Hematopoietic multipotent progenitor cell treated with erythropoietin and hydrocortisone succinate and interleukin-3 and kit ligand, for 8 days (in vitro differentiated cells): Measurements from ENCODE around the gene WSCD2.
"Not testable (repeated sequence)": the region's sequence is repeated elsewhere in the genome, so short reads cannot be mapped to it uniquely, and the experiment has no call there.

Experiments used
- DNase-seq: peaks from one replicate; pipeline ENCODE4 v3.0.0-alpha.2; 2015

WSCD2 gene

DNA sequence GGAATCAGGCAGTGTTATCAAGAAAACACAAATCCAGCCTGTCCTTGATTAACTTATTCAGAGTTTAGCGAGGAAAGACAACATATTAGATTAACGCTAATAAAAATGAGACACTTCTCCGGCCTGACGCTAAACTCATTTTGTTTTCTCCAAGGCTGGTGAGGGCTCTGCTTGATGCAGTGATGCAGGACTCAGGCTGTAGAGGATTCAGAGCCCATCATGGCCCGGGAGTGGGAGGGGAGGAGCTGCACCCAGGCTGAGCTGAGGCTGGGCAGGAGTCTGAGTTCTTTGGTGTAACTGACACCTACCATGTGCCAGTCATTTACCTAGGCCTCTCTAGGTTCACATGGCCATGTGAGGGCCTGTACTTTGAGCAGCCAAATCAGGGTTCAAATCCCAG, 70.0 kb downstream of the WSCD2 start:
- no peak for DNase-seq

DNA sequence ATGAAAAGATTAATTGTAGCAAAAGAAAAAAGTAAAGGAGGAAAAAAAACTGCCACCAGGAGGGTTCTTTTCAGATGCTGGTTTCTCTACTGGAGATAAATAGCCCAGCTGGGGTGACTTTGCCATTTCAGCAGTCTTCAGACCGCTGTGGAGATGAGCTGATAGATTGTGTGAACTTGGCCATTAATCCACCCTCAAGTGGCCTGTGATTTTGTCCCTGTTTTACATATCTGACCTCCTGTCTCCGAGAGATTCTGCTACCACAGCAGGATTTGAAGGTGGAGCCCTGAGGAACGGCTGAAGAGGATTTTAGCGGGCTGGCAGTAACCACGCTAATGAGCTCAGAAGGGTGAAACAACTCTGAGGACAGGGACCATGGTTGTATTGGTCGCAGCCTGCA, 72.7 kb downstream of the WSCD2 start:
- DNase-seq = no peak

DNA sequence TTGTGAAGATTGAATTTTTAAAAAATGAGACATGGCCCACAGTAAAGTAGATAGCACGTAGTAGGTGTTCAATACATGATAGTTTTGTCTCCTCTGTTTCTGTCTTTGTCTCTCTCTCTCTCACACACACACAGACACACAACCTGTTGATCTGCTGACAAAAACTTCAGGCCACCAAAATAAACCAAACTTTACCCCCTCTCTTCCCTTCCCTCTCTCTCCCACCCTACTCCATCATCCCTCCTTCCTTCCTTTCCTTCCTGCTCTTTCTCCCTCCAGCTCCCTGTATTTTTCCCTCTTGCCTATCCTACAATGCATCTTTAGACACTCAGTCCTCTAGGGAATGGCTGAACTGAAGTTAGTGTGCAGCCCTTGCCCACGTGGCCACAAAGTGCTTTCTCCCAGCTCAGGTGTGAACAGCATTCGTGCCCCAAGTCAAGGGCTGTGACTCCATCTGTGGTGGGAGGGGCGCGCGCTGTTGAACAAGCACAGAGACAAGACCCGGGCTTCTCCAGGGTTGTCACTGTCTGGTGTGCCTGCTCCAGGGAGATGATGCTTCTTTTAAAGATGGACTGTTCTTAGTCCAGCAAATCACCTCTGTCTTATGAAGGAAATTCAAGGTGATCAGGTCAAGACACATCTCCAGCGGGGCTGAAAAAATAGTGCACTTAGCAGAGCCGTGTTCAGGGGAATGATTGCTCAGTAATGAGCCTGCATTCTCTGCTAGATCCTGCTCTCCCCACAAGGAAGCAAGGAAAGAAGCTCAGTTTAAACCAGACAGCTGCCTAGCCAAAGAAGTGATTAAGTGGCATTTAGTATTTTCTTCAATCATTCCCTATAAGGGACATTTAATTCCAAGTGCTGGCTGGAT, 75.3 kb downstream of the WSCD2 start:
- DNase-seq = no peak

DNA sequence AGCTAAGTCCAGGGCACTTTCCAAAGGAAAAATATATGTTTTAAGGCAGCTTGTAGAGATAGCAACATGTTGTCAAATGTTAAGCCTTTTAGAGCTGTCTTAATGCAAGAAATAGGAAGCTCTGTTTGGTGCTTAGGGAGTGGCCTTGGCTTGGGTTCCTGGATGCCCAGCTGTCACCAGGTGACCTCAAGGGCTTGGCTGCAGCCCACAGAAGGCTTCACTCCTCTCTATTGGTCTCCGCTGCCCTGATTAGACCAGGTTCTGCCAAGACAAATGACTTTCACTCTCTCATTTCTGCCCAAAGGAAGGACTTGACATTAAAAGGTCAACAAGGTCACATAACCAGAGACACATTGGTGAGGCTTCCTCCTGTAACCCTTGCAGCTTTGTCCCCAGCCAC, 76.8 kb downstream of the WSCD2 start:
- no peak for DNase-seq

GRCh38 chr12:108207791-108208730, 79.0 kb downstream of the WSCD2 start:
- DNase-seq = no peak

- DNase-seq = no peak
Measured at GRCh38 chr12:108210001-108210400, 80.9 kb downstream of the WSCD2 start.

- DNase-seq = no peak
Measured at GRCh38 chr12:108211157-108211556, 82.1 kb downstream of the WSCD2 start.

DNA sequence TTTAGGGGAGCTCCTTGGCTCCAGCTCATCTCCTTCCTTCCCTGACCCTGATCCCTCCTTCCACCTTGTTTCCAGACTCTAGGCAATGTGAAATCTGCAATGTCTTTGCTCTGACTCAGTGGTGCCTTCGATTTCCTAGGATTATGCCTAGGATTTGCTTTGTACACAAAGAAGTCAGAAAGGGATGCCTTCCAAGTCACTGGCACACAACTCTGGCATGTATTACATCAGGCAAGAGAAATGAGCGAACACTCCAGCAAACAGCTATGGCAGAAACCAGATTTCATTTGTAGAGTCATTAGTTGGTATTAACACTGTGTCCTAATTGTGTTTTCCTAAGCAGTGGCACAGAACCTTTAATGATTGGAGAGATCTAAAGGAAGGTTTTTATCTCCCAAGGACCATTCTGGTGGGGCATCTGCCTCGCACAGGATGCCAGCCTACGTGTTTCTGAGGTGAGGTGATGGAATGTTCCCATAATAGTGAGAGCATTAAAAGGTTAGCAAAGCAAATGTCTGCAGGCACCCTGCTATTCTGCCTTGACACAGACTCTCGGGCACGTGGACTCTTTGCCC, 84.9 kb downstream of the WSCD2 start:
- DNase-seq = no peak

DNA sequence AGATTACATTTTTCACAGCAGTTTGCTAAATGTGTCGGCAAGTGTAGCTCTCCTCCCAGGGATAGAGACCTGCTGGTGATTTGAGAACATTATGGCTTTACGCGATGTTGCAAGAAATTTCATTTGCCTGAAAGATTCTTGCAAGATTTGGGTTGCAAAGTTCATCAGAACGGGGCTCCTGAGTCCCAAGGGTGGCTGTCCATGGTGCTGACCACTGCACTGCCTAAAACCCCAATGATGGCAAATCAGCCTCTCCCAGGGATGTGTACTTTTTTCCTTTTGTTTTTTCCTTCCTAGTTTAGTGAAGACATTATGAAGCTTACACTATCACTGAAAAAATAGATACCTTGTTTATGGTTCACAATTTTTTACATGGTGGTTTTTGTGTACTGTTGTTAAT, 85.4 kb downstream of the WSCD2 start:
- DNase-seq = peak; percentile 31

- no peak for DNase-seq
Measured at GRCh38 chr12:108215458-108215857, 86.4 kb downstream of the WSCD2 start.

- no peak for DNase-seq
Measured at GRCh38 chr12:108218921-108219320, 89.8 kb downstream of the WSCD2 start.

DNA sequence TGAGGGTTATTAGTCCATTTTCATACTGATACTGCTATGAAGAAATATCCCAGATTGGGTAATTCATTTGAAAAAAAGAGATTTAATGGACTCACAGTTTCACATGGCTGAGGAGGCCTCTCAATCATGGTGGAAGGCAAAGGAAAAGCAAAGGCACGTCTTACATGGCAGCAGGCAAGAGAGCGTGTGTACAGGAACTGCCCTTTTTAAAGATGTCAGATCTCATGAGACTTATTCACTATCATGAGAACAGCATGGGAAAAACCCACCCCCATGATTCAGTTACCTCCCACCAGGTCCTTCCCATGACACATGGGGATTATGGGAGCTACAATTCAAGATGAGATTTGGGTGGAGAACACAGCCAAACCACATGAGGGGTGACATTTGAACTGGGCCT, 96.0 kb downstream of the WSCD2 start:
- not testable (repeated sequence) for DNase-seq

- no peak for DNase-seq
Measured at GRCh38 chr12:108226866-108227265, 97.8 kb downstream of the WSCD2 start.

DNA sequence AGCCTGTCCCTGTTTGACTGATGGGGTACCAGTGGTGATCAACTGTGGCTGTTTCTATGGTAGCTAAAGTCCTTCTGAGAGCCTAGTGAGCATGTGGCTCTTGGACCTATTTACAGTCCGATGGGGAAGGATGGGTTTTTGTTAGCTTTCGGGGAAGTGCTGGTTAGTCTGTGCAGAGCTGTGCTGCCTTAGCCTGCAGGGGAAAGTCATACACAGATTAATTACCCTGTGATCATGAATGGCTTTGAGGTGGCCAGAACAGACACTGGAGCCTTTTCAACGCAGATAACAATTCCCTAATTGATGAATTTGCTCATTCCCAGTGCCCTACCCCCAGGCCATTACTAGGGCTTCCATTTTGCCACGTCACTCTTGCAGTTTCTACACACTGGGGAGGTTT, 99.7 kb downstream of the WSCD2 start:
- no peak for DNase-seq

- DNase-seq = no peak
Measured at GRCh38 chr12:108231109-108231905, 102.2 kb downstream of the WSCD2 start.

- no peak for DNase-seq
Measured at GRCh38 chr12:108231909-108232434, 102.9 kb downstream of the WSCD2 start.

- no peak for DNase-seq
Measured at GRCh38 chr12:108232565-108232964, 103.5 kb downstream of the WSCD2 start.

DNA sequence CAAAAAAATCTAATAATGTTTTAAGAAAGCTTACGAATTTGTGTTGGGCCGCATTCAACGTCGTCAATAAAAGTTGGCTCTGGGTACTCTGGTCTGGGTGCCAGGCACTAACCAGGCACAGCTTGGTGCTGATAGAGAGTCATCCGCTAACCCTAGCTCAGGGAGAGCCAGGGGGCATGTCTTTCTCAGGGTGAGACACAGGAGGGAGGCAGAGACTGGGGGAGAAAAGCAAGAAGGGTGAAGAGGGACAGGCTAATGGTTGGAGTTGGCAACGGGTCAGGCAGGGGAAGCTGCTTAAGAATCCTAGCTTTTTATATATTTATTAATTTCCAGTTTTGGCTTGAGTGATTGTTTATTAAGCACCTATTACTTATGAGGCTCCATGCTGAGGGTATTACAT, 105.1 kb downstream of the WSCD2 start:
- no peak for DNase-seq

GRCh38 chr12:108235197-108235984, 106.3 kb downstream of the WSCD2 start:
- no peak for DNase-seq

DNA sequence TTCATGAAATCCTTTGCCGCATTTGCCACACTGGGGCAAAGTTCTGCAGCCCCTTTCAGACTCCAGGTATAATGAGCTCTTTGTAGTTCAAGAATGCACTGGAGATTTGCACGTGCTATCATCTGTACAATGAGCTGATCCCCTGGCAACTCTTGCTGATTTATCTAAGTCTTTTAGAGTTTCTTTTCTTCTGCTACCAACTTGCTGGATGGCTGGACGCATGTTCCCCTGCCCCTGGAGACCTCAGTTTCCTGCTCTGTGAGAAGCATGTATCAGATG, 106.8 kb downstream of the WSCD2 start:
- no peak for DNase-seq

DNA sequence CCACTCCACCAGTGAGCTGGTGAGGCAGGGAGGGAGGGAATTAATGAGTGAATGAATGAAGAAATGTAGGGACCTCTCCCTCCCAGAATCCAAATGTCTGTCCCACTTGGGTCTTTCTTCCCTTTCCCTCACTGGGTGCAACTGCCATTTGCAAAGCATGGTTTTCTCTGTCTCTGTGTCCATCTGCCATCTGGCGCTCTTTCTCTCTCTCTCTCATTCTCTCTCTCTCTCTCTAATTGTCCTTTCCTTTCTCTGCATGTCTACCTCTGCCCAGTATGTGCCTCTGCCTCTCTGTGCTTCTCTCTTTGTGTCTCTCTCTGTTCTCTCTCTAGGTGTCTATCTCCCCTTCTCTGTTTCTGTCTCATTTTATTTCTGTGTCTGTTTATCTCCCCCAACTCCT, 107.3 kb downstream of the WSCD2 start:
- DNase-seq = no peak

DNA sequence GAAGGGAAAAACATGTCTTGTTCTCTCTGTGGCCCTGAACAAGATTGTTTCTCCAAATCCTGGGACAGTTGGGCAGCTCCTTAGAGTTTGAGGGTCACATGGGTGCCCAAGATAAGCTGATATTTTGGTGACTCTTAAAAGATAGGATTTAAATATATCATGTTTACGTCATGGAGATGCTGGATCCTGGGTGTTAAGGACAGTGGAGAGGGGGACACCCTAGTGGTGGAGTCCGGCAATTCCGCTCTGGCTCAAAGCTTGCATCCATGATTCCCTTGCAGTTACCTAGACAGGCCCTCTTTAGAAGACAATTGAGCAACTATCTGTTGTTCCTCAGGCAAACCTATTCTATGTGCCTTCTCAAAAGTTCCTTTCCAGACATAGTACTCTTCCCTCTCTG, 108.2 kb downstream of the WSCD2 start:
- DNase-seq = no peak
